NCI-H1092 treated with DMSO at 0.1 percent for 48 hours (cell line): Measurements from ENCODE around the gene SPG21.
"Not testable (repeated sequence)": the region's sequence is repeated elsewhere in the genome, so short reads cannot be mapped to it uniquely, and the experiment has no call there.

Experiments
- DNase-seq: peaks from one replicate; lab custom pipeline; 2025; lab: John Stamatoyannopoulos, UW

Gene SPG21

GRCh38 chr15:64989416-64990167 is at the start of gene SPG21:
Gene SPG21 (minus strand): TSS chr15:64989914. CDS start chr15:64983569, 6,345 bp downstream.
- DNase-seq, result peak; percentile 85

GRCh38 chr15:65038836-65039235 is 49.1 kb upstream of the SPG21 start:
- no peak for DNase-seq

GRCh38 chr15:65038428-65038827 is 48.7 kb upstream of the SPG21 start:
- DNase-seq, result no peak

GRCh38 chr15:65037309-65037708 is 47.6 kb upstream of the SPG21 start:
- no peak for DNase-seq

GRCh38 chr15:65034719-65035118 is 45.0 kb upstream of the SPG21 start:
- no peak for DNase-seq

GRCh38 chr15:65033659-65034269 is 44.0 kb upstream of the SPG21 start:
- DNase-seq, result peak; percentile 38

- DNase-seq, result peak; percentile 27
These were observed 43.3 kb upstream of the SPG21 start for GRCh38 chr15:65032801-65033537.

GRCh38 chr15:65029736-65030208 is 40.1 kb upstream of the SPG21 start:
- no peak for DNase-seq

GRCh38 chr15:65028921-65029735 is 39.4 kb upstream of the SPG21 start, which contains the start of gene MTFMT:
Gene MTFMT (minus strand): TSS chr15:65029639. CDS start chr15:65029613, 26 bp downstream.
- DNase-seq, result peak; percentile 59

GRCh38 chr15:65028338-65028737 is 38.6 kb upstream of the SPG21 start:
- DNase-seq, result no peak

GRCh38 chr15:65027593-65027992 is 37.9 kb upstream of the SPG21 start:
- no peak for DNase-seq

GRCh38 chr15:65026756-65027155 is 37.0 kb upstream of the SPG21 start:
- DNase-seq, result no peak

GRCh38 chr15:65021488-65021887 is 31.8 kb upstream of the SPG21 start:
- DNase-seq, result no peak

- DNase-seq, result no peak
These were observed 30.7 kb upstream of the SPG21 start for GRCh38 chr15:65020419-65020818.

GRCh38 chr15:65011198-65011597 is 21.5 kb upstream of the SPG21 start:
- not testable (repeated sequence) for DNase-seq

GRCh38 chr15:65008983-65009382 is 19.3 kb upstream of the SPG21 start:
- no peak for DNase-seq

GRCh38 chr15:65006876-65007275 is 17.2 kb upstream of the SPG21 start:
- DNase-seq, result no peak

GRCh38 chr15:65004993-65005392 is 15.3 kb upstream of the SPG21 start:
- DNase-seq, result no peak

GRCh38 chr15:64997745-64998375 is 8.1 kb upstream of the SPG21 start:
- no peak for DNase-seq

- no peak for DNase-seq
These were observed 7.4 kb upstream of the SPG21 start for GRCh38 chr15:64997066-64997465.

GRCh38 chr15:64993290-64993689 is 3.6 kb upstream of the SPG21 start:
- no peak for DNase-seq
